Activated naive CD4-positive, alpha-beta T cell treated with anti-CD3 and anti-CD28 coated beads, Interleukin-2, amount 50 U/mL, for 24 hours (primary cell): ENCODE data around the gene PTPRJ.

ENCODE experiments used
- H3K27ac Mint-ChIP-seq: one replicate; pipeline ENCODE4 v1.8.0; 2021; ENCODE audit warnings: mild to moderate bottlenecking, mixed read lengths
- H3K27me3 Mint-ChIP-seq: one replicate; pipeline ENCODE4 v1.8.0; 2021; ENCODE audit warnings: mixed read lengths
- H3K36me3 Mint-ChIP-seq: one replicate; pipeline ENCODE4 v1.8.0; 2021; ENCODE audit warnings: mixed read lengths
- H3K4me1 Mint-ChIP-seq: one replicate; pipeline ENCODE4 v1.8.0; 2021; ENCODE audit warnings: mixed read lengths
- H3K4me3 Mint-ChIP-seq: one replicate; pipeline ENCODE4 v1.8.0; 2021; ENCODE audit warnings: mild to moderate bottlenecking, mixed read lengths
- H3K9me3 Mint-ChIP-seq: one replicate; pipeline ENCODE4 v1.8.0; 2021; ENCODE audit warnings: mixed read lengths

Gene PTPRJ

DNA sequence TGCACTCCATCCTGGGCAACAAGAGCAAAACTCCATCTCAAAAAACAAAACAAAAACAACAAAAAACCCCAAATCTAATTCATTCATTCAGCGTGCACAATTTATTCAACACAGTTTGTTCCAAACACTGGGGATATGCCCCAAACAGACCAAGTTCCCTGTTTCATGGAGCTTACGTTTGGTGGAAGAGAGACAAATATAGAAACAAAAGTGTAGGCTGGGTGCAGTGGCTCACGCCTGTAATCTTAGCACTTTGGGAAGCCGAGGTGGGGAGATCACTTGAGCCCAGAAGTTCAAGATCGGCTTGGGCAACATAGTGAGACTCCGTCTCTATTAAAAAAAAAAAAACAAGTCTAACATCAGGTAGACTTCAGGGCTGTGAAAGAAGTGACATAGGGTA lies 52.4 kb downstream of the PTPRJ start:
- Mint-ChIP-seq H3K4me3 (peak overlapping the region; percentile 24), H3K36me3 (peaks cover 4% of the 10 kb centered on the region), H3K27ac (no peak overlapping the region), H3K4me1 (peaks cover 78% of the 10 kb centered on the region), H3K9me3 (no peaks in the 10 kb centered on the region), H3K27me3 (no peaks in the 10 kb centered on the region)

GRCh38 chr11:48033918-48034341 lies 53.6 kb downstream of the PTPRJ start:
- Mint-ChIP-seq H3K27ac (peak overlapping the region; percentile 73), H3K27me3 (no peaks in the 10 kb centered on the region), H3K36me3 (peaks cover 6% of the 10 kb centered on the region), H3K4me1 (peaks cover 79% of the 10 kb centered on the region), H3K4me3 (no peak overlapping the region), H3K9me3 (no peaks in the 10 kb centered on the region)

GRCh38 chr11:48034926-48035871 lies 54.8 kb downstream of the PTPRJ start:
- H3K36me3 Mint-ChIP-seq, result peaks cover 6% of the 10 kb centered on the region
- H3K27ac Mint-ChIP-seq, result peak overlapping the region; percentile 53
- peak overlapping the region; percentile 45 for H3K4me3 Mint-ChIP-seq

GRCh38 chr11:48036011-48036410 lies 55.7 kb downstream of the PTPRJ start:
- peak overlapping the region; percentile 53 for H3K27ac Mint-ChIP-seq
- no peaks in the 10 kb centered on the region for H3K27me3 Mint-ChIP-seq
- no peaks in the 10 kb centered on the region for H3K9me3 Mint-ChIP-seq
- H3K4me1 Mint-ChIP-seq, result peaks cover 85% of the 10 kb centered on the region
- peaks cover 6% of the 10 kb centered on the region for H3K36me3 Mint-ChIP-seq
- peak overlapping the region; percentile 45 for H3K4me3 Mint-ChIP-seq

More at GRCh38 chr11:48034926-48035871, 54.8 kb downstream of the PTPRJ start:
- Mint-ChIP-seq H3K27me3 (no peaks in the 10 kb centered on the region), H3K9me3 (no peaks in the 10 kb centered on the region), H3K4me1 (peaks cover 79% of the 10 kb centered on the region)

DNA sequence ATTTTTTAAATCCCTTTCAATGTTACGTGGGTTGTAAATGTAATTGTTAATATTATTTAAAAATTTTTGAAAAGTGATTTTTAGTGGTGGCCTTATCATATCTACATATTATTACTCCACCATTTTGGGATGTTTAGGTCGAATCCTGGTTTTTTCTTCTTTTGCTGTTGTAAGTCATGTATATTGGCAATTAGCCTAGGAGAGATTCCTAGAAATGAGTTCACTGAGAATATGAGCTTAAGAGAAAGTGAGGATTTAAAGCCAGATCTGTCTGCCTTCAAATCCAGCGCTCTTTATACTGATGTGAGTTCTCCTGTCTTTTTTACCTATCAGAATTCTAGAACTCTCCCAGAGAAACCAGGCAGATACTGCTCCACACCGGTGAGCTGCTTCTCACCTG lies 56.1 kb downstream of the PTPRJ start:
- Mint-ChIP-seq H3K36me3 (peaks cover 9% of the 10 kb centered on the region), H3K27me3 (no peaks in the 10 kb centered on the region), H3K27ac (peak overlapping the region; percentile 55), H3K4me3 (peak overlapping the region; percentile 45), H3K4me1 (peaks cover 83% of the 10 kb centered on the region), H3K9me3 (no peaks in the 10 kb centered on the region)

- Mint-ChIP-seq H3K4me1 (peaks cover 80% of the 10 kb centered on the region), H3K36me3 (peaks cover 9% of the 10 kb centered on the region), H3K4me3 (no peak overlapping the region), H3K27ac (peak overlapping the region; percentile 56), H3K27me3 (no peaks in the 10 kb centered on the region), H3K9me3 (no peaks in the 10 kb centered on the region)
Measured at GRCh38 chr11:48037709-48038468, 57.5 kb downstream of the PTPRJ start.

DNA sequence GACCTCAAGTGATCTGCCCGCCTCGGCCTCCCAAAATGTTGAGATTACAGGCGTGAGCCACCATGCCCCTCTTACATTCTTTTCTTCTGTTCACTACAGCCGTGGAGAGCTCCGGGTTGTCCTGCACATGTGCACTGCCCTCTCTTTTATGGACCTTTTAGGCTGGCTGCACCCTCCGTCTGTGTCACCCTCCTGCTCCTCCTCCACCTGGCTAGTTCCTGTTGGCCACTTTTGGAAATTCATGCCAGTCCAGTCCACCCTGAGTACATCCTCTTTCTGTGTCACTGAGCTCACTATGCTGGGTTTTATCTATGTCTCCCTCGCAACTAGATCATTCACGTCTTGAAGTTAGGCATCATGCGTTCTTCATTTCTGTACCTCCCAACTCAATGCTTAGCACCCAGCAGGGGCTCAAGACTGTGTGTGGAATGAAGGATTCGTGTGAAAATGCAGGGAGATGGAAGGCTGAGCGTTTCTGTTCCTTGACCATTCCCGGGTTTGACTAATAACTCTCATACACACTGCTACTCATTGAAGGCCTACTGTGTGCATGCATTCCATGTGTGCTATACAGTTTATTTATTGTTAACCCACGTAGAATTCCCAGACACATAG lies 60.6 kb downstream of the PTPRJ start:
- Mint-ChIP-seq H3K27ac (no peak overlapping the region), H3K27me3 (no peaks in the 10 kb centered on the region), H3K9me3 (no peaks in the 10 kb centered on the region), H3K4me1 (peaks cover 81% of the 10 kb centered on the region), H3K4me3 (no peak overlapping the region), H3K36me3 (peaks cover 4% of the 10 kb centered on the region)

- peak overlapping the region; percentile 32 for H3K4me3 Mint-ChIP-seq
- H3K9me3 Mint-ChIP-seq, result no peaks in the 10 kb centered on the region
- peaks cover 77% of the 10 kb centered on the region for H3K4me1 Mint-ChIP-seq
- peak overlapping the region; percentile 90 for H3K27ac Mint-ChIP-seq
- H3K36me3 Mint-ChIP-seq, result peaks cover 4% of the 10 kb centered on the region
- no peaks in the 10 kb centered on the region for H3K27me3 Mint-ChIP-seq
Measured at GRCh38 chr11:48041877-48042695, 61.7 kb downstream of the PTPRJ start.

- Mint-ChIP-seq H3K4me1 (peaks cover 77% of the 10 kb centered on the region), H3K27me3 (no peaks in the 10 kb centered on the region), H3K9me3 (no peaks in the 10 kb centered on the region), H3K4me3 (peak overlapping the region; percentile 59), H3K36me3 (peaks cover 2% of the 10 kb centered on the region), H3K27ac (peak overlapping the region; percentile 90)
Measured at GRCh38 chr11:48043111-48043990, 63.0 kb downstream of the PTPRJ start.

DNA sequence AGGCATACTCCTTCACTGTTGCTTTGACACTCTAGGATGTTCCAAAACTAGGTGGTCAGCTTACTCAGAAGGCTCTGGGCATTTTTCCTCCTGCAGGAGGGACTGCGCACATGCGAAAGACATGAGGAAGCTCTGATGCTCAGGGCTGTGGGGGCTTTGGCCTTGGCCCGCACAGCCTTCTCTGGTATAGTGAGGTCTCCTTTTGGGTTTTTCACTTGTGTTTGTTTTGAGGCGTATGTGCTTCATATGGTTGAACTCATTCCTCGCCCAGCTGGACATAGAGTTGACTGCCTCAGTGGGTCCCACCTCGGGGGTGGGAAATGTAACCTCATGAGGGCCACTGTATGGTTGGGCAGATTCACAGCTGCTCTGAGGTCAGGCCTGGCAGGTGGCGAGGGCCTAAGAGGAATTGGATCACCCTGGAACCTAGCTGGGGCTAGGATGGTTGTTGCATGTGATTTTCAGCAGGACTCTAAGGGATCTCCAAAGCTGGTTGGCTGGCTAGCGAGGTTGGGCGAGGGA lies 63.7 kb downstream of the PTPRJ start:
- H3K27ac Mint-ChIP-seq, result peak overlapping the region; percentile 63
- no peaks in the 10 kb centered on the region for H3K27me3 Mint-ChIP-seq
- H3K4me3 Mint-ChIP-seq, result peak overlapping the region; percentile 59
- no peaks in the 10 kb centered on the region for H3K9me3 Mint-ChIP-seq
- peaks cover 81% of the 10 kb centered on the region for H3K4me1 Mint-ChIP-seq
- H3K36me3 Mint-ChIP-seq, result peaks cover 2% of the 10 kb centered on the region

GRCh38 chr11:48044577-48044976 lies 64.2 kb downstream of the PTPRJ start:
- Mint-ChIP-seq H3K27me3 (no peaks in the 10 kb centered on the region), H3K27ac (peak overlapping the region; percentile 63), H3K4me3 (no peak overlapping the region), H3K4me1 (peaks cover 77% of the 10 kb centered on the region), H3K9me3 (no peaks in the 10 kb centered on the region), H3K36me3 (peaks cover 2% of the 10 kb centered on the region)

- Mint-ChIP-seq H3K27ac (no peak overlapping the region), H3K9me3 (no peaks in the 10 kb centered on the region), H3K36me3 (peaks cover 2% of the 10 kb centered on the region), H3K4me1 (peaks cover 77% of the 10 kb centered on the region), H3K4me3 (no peak overlapping the region), H3K27me3 (no peaks in the 10 kb centered on the region)
Measured at GRCh38 chr11:48045536-48045935, 65.2 kb downstream of the PTPRJ start.

- Mint-ChIP-seq H3K36me3 (no peaks in the 10 kb centered on the region), H3K27me3 (no peaks in the 10 kb centered on the region), H3K27ac (no peak overlapping the region), H3K9me3 (no peaks in the 10 kb centered on the region), H3K4me1 (peaks cover 81% of the 10 kb centered on the region), H3K4me3 (no peak overlapping the region)
Measured at GRCh38 chr11:48047616-48048015, 67.3 kb downstream of the PTPRJ start.

GRCh38 chr11:48049036-48049435 lies 68.7 kb downstream of the PTPRJ start:
- Mint-ChIP-seq H3K27ac (no peak overlapping the region), H3K27me3 (no peaks in the 10 kb centered on the region), H3K4me1 (peaks cover 69% of the 10 kb centered on the region), H3K4me3 (no peak overlapping the region), H3K9me3 (no peaks in the 10 kb centered on the region), H3K36me3 (no peaks in the 10 kb centered on the region)
